K562 (cell line): ENCODE data around the gene FMNL3.

Source experiments
- ATF2 ChIP-seq: sonication (generic); formaldehyde crosslinking; IDR thresholded peaks from 2 replicates; pipeline ENCODE4 v1.8.1; 2022; ENCODE audit warnings: missing genetic modification reagents
- CREB1 ChIP-seq, 2 experiments: sonication (generic) in 1 of 2; formaldehyde crosslinking in 1 of 2; IDR thresholded peaks; 2 replicates each; pipeline versions ENCODE4 v1.6.1 to v1.8.0; 2012 to 2022; ENCODE audit warnings: inconsistent platforms in 1 of 2, mild to moderate bottlenecking in 1 of 2, missing genetic modification reagents in 1 of 2, moderate library complexity in 1 of 2
- CTCF ChIP-seq, 3 experiments: IDR thresholded peaks in 2 of 3; conservative IDR thresholded peaks in 1 of 3; 2 replicates each; pipeline ENCODE4 v1.5.1; 2011 to 2012; ENCODE audit warnings: low read length in 3 of 3, mild to moderate bottlenecking in 3 of 3, control low read depth in 2 of 3, improper control_type of control experiment in 1 of 3, inconsistent platforms in 1 of 3, low read depth in 1 of 3, mixed read lengths in 1 of 3, moderate library complexity in 1 of 3; ENCODE audit not compliant: insufficient read depth in 2 of 3
- HDAC1 ChIP-seq, 2 experiments: fragments of 450-650 bp; IDR thresholded peaks; 2 replicates each; pipeline ENCODE4 v1.6.1; 2016 to 2017; ENCODE audit warnings: inconsistent platforms in 1 of 2, mild to moderate bottlenecking in 1 of 2, moderate library complexity in 1 of 2
- HDAC2 ChIP-seq: fragments of 450-650 bp; IDR thresholded peaks from 2 replicates; pipeline ENCODE4 v1.6.1; 2016; ENCODE audit warnings: mild to moderate bottlenecking
- KAT2B ChIP-seq: IDR thresholded peaks from one replicate; pipeline ENCODE4 v1.6.1; 2012; ENCODE audit warnings: low read depth, mild to moderate bottlenecking, control low read depth, inconsistent platforms, low read length, moderate library complexity
- POLR2A ChIP-seq: fragments of 450-650 bp; conservative IDR thresholded peaks from 2 replicates; pipeline ENCODE4 v1.6.1; 2016
- PYGO2 ChIP-seq: fragments of 450-650 bp; IDR thresholded peaks from 2 replicates; pipeline ENCODE4 v1.6.1; 2016; ENCODE audit warnings: mild to moderate bottlenecking, missing genetic modification characterization, moderate library complexity, missing compliant biosample characterization
- RAD21 ChIP-seq, 2 experiments: fragments of 250-450 bp in 1 of 2; fragments of 450-650 bp in 1 of 2; sonication (Bioruptor Pico) in 1 of 2; formaldehyde crosslinking in 1 of 2; IDR thresholded peaks in 1 of 2; conservative IDR thresholded peaks in 1 of 2; 2 replicates each; pipeline versions ENCODE4 v1.4.0 to v1.8.0; 2020 to 2022; ENCODE audit warnings: mild to moderate bottlenecking in 2 of 2, moderate library complexity in 1 of 2
- SMARCE1 ChIP-seq: fragments of 450-650 bp; IDR thresholded peaks from 2 replicates; pipeline ENCODE4 v1.7.1; 2016; ENCODE audit warnings: mild to moderate bottlenecking
- TAF1 ChIP-seq: IDR thresholded peaks from 2 replicates; pipeline ENCODE4 v1.6.1; 2011; ENCODE audit warnings: mild to moderate bottlenecking, low read length, moderate library complexity; ENCODE audit not compliant: insufficient read depth, control insufficient read depth, severe bottlenecking; ENCODE audit errors: extremely low read depth
- TARDBP ChIP-seq: fragments of 450-650 bp; IDR thresholded peaks from 2 replicates; pipeline ENCODE4 v1.6.1; 2016
- TOE1 ChIP-seq, 2 experiments: fragments of 450-650 bp in 1 of 2; sonication (generic) in 1 of 2; formaldehyde crosslinking in 1 of 2; IDR thresholded peaks; 2 replicates each; pipeline versions ENCODE4 v1.7.1 to v1.8.0; 2016 to 2022; ENCODE audit warnings: borderline replicate concordance in 2 of 2, mild to moderate bottlenecking in 2 of 2, antibody characterized with exemption in 1 of 2, inconsistent platforms in 1 of 2, low read depth in 1 of 2, missing genetic modification reagents in 1 of 2, moderate library complexity in 1 of 2
- ZBTB5 ChIP-seq: fragments of 450-650 bp; IDR thresholded peaks from 2 replicates; pipeline ENCODE4 v1.6.1; 2017; ENCODE audit warnings: antibody characterized with exemption

GRCh38 chr12:49750027-49750995 lies 43.1 kb upstream of the FMNL3 start:
- TF ChIP-seq TARDBP (no peak), PYGO2 (tag) (no peak), ZBTB5 (no peak), CTCF (IDR thresholded peaks at IDR 0.05 in 2 of 3, conservative IDR thresholded peaks at IDR 0.05 in 1 of 3; ENCODE audit: insufficient read depth in 2 of 3, low read depth in 1 of 3, low read length in 3 of 3) (peak in 2 of 3 experiments; percentile 32 to 39; a peak in 2 of 6 replicates), SMARCE1 (peak; percentile 63; the same call in 1 of the 2 replicates), KAT2B (no peak), HDAC1 (IDR thresholded peaks at IDR 0.05) (no peak), ATF2 (CRISPR knock-in tag) (no peak), RAD21 (CRISPR knock-in tag; conservative IDR thresholded peaks at IDR 0.05 in 1 of 2, IDR thresholded peaks at IDR 0.05 in 1 of 2) (peak; percentile 55 to 70), HDAC2 (no peak), TOE1 (IDR thresholded peaks at IDR 0.05; ENCODE audit: borderline replicate concordance) (peak; percentile 36; the same call in 1 of the 2 replicates), TOE1 (CRISPR knock-in tag; IDR thresholded peaks at IDR 0.05; ENCODE audit: borderline replicate concordance, low read depth) (no peak), CREB1 (IDR thresholded peaks at IDR 0.05) (no peak), CREB1 (CRISPR knock-in tag; IDR thresholded peaks at IDR 0.05) (no peak), POLR2A (no peak), TAF1 (no peak)
